Measurements from ENCODE around the gene CFAP69.

CFAP69 gene

DNA sequence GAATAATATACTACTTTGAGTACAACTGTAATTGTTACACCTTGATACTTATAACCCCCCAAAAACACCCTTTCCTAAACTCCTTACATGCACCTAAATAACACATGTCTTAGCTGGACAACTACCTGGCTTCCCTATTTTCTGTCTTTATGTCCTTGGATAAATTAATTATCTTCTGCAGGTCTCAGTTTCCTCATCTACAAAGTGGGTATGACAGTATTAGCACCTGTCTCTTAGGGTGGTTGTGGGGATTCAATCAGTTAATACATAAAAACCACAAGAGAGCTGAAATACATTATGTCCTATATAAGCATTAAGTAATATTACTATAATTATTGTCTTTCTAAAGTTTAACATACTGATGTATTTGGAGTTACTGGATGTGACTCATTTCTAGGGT lies 22.6 kb upstream of the CFAP69 start (continued):
- TF ChIP-seq, protein P1, sequence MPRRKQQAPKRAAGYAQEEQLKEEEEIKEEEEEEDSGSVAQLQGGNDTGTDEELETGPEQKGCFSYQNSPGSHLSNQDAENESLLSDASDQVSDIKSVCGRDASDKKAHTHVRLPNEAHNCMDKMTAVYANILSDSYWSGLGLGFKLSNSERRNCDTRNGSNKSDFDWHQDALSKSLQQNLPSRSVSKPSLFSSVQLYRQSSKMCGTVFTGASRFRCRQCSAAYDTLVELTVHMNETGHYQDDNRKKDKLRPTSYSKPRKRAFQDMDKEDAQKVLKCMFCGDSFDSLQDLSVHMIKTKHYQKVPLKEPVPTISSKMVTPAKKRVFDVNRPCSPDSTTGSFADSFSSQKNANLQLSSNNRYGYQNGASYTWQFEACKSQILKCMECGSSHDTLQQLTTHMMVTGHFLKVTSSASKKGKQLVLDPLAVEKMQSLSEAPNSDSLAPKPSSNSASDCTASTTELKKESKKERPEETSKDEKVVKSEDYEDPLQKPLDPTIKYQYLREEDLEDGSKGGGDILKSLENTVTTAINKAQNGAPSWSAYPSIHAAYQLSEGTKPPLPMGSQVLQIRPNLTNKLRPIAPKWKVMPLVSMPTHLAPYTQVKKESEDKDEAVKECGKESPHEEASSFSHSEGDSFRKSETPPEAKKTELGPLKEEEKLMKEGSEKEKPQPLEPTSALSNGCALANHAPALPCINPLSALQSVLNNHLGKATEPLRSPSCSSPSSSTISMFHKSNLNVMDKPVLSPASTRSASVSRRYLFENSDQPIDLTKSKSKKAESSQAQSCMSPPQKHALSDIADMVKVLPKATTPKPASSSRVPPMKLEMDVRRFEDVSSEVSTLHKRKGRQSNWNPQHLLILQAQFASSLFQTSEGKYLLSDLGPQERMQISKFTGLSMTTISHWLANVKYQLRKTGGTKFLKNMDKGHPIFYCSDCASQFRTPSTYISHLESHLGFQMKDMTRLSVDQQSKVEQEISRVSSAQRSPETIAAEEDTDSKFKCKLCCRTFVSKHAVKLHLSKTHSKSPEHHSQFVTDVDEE (CRISPR knock-in tag; IDR thresholded peaks at IDR 0.05) = no peak
- TF ChIP-seq ZC3H10 (CRISPR knock-in tag; IDR thresholded peaks at IDR 0.05) (no peak), ZNF70 (CRISPR knock-in tag; IDR thresholded peaks at IDR 0.05) (no peak)

DNA sequence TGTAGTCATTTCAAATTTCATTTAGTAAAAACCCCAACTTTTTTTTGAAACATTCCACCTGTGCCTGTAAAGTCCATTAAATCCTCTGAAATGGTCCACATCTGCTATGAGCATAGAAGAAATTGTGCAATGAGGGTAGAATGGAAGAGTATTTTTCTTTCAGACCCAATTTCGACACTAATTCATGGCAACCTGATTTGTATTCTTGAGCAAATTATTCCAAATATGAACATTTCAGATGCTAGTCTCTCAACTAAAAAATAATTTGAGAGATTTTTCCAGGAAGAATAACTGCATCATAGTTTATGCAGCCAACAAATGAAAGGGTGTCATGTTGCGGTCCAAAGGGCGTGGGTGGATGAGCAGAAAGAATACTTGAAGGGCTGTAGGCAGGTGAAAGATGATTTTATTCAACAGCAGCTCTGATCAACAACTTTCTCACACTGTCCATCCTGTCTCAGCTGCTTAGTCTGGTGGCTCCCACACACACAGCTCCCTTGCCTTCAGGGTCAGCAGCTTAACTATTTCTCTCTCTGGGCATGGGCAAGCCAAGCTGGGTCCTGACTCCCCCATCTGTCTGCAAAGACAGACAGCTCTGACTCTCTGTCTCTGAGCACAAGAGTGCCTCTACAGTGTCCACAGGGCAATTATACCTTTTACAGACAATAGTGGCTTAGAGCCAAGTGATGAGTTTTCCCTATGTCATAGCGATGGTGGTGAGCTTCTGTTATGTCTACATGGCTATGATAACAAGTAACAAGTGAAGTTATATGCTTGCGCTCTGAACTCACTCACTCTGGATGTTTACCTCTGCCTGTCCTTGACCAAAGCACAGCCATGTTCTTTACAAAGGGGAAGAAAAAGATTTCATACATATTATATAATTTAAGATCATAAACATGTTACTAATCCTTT lies 21.9 kb upstream of the CFAP69 start:
- peak; percentile 82 for ATAC-seq
- TF ChIP-seq ARNTL (CRISPR knock-in tag; IDR thresholded peaks at IDR 0.05; ENCODE audit: borderline replicate concordance, low read depth) (no peak), TOX (CRISPR knock-in tag; IDR thresholded peaks at IDR 0.05; ENCODE audit: borderline replicate concordance) (peak; percentile 53; the same call in 1 of the 2 replicates), BACH2 (CRISPR knock-in tag; IDR thresholded peaks at IDR 0.05; ENCODE audit: borderline replicate concordance) (no peak), PPARA (CRISPR knock-in tag; IDR thresholded peaks at IDR 0.05; ENCODE audit: borderline replicate concordance) (no peak), ZFP30 (CRISPR knock-in tag; IDR thresholded peaks at IDR 0.05) (no peak), CSDC2 (CRISPR knock-in tag; IDR thresholded peaks at IDR 0.05) (no peak), SNAI2 (CRISPR knock-in tag; IDR thresholded peaks at IDR 0.05) (no peak), ZC3H10 (CRISPR knock-in tag; IDR thresholded peaks at IDR 0.05) (peak; percentile 75; the same call in 1 of the 2 replicates), OSR1 (CRISPR knock-in tag; IDR thresholded peaks at IDR 0.05) (peak; percentile 83; the same call in 1 of the 2 replicates), ZFP3 (CRISPR knock-in tag; IDR thresholded peaks at IDR 0.05) (no peak), ISL1 (CRISPR knock-in tag; IDR thresholded peaks at IDR 0.05) (no peak)
- TF ChIP-seq, protein P2, sequence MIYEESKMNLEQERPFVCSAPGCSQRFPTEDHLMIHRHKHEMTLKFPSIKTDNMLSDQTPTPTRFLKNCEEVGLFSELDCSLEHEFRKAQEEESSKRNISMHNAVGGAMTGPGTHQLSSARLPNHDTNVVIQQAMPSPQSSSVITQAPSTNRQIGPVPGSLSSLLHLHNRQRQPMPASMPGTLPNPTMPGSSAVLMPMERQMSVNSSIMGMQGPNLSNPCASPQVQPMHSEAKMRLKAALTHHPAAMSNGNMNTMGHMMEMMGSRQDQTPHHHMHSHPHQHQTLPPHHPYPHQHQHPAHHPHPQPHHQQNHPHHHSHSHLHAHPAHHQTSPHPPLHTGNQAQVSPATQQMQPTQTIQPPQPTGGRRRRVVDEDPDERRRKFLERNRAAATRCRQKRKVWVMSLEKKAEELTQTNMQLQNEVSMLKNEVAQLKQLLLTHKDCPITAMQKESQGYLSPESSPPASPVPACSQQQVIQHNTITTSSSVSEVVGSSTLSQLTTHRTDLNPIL (CRISPR knock-in tag; IDR thresholded peaks at IDR 0.05; ENCODE audit: low read depth) = no peak
- TF ChIP-seq, protein P1 (CRISPR knock-in tag; IDR thresholded peaks at IDR 0.05) = no peak

DNA sequence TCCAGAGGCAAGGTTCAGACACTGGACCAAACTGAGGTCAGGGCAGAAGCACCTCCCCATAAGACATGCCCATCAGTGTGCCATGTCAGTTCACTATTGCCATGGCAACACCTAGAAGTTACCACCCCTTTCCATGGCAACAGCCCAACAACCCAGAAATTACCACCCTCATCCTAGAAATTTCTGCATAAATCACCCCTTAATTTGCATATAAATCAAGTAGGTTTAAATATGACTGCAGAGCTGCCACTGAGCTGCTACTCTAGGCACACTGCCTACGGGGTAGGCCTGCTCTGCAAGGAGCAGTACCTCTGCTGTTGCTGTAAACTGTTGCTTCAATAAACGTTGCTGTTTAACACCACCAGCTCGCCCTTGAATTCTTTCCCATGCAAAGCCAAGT lies 20.8 kb upstream of the CFAP69 start:
- no peak for ATAC-seq

More for the DNA sequence above, 20.8 kb upstream of the CFAP69 start:
- TF ChIP-seq ZNF565 (CRISPR knock-in tag; conservative IDR thresholded peaks at IDR 0.05; ENCODE audit: low read depth) = no peak
- TF ChIP-seq, protein P3, sequence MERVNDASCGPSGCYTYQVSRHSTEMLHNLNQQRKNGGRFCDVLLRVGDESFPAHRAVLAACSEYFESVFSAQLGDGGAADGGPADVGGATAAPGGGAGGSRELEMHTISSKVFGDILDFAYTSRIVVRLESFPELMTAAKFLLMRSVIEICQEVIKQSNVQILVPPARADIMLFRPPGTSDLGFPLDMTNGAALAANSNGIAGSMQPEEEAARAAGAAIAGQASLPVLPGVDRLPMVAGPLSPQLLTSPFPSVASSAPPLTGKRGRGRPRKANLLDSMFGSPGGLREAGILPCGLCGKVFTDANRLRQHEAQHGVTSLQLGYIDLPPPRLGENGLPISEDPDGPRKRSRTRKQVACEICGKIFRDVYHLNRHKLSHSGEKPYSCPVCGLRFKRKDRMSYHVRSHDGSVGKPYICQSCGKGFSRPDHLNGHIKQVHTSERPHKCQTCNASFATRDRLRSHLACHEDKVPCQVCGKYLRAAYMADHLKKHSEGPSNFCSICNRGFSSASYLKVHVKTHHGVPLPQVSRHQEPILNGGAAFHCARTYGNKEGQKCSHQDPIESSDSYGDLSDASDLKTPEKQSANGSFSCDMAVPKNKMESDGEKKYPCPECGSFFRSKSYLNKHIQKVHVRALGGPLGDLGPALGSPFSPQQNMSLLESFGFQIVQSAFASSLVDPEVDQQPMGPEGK (CRISPR knock-in tag; IDR thresholded peaks at IDR 0.05; ENCODE audit: borderline replicate concordance) = no peak
- TF ChIP-seq ZFP3 (CRISPR knock-in tag; IDR thresholded peaks at IDR 0.05) = no peak
- TF ChIP-seq GLIS3 (CRISPR knock-in tag; IDR thresholded peaks at IDR 0.05) = no peak
- TF ChIP-seq RARB (CRISPR knock-in tag; IDR thresholded peaks at IDR 0.05) = no peak
- TF ChIP-seq, protein P1 (CRISPR knock-in tag; IDR thresholded peaks at IDR 0.05) = no peak
- TF ChIP-seq ZNF8 (CRISPR knock-in tag; IDR thresholded peaks at IDR 0.05) = no peak
- TF ChIP-seq PPARA (CRISPR knock-in tag; IDR thresholded peaks at IDR 0.05; ENCODE audit: borderline replicate concordance) = no peak
- TF ChIP-seq CSDC2 (CRISPR knock-in tag; IDR thresholded peaks at IDR 0.05) = no peak
- no peak for TF ChIP-seq SNAI2 (CRISPR knock-in tag; IDR thresholded peaks at IDR 0.05)
- TF ChIP-seq ZFP30 (CRISPR knock-in tag; IDR thresholded peaks at IDR 0.05) = no peak
- TF ChIP-seq TCF4 (CRISPR knock-in tag; IDR thresholded peaks at IDR 0.05; ENCODE audit: borderline replicate concordance) = no peak
- no peak for TF ChIP-seq ARNTL (CRISPR knock-in tag; IDR thresholded peaks at IDR 0.05; ENCODE audit: borderline replicate concordance, low read depth)
- TF ChIP-seq, protein P4, sequence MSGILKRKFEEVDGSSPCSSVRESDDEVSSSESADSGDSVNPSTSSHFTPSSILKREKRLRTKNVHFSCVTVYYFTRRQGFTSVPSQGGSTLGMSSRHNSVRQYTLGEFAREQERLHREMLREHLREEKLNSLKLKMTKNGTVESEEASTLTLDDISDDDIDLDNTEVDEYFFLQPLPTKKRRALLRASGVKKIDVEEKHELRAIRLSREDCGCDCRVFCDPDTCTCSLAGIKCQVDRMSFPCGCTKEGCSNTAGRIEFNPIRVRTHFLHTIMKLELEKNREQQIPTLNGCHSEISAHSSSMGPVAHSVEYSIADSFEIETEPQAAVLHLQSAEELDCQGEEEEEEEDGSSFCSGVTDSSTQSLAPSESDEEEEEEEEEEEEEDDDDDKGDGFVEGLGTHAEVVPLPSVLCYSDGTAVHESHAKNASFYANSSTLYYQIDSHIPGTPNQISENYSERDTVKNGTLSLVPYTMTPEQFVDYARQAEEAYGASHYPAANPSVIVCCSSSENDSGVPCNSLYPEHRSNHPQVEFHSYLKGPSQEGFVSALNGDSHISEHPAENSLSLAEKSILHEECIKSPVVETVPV (CRISPR knock-in tag; IDR thresholded peaks at IDR 0.05) = no peak
- no peak for TF ChIP-seq OSR1 (CRISPR knock-in tag; IDR thresholded peaks at IDR 0.05)
- TF ChIP-seq BACH2 (CRISPR knock-in tag; IDR thresholded peaks at IDR 0.05; ENCODE audit: borderline replicate concordance) = no peak

Measured in SK-N-SH treated with all-trans-retinoic acid at 6 μM for 48 hours (cell line).